ENCODE results near the gene TSC22D4.

GRCh38 chr7:100472854-100473499, 6.0 kb downstream of the TSC22D4 start:
- TF ChIP-seq REST (IDR thresholded peaks at IDR 0.05; ENCODE audit: low read depth, low read length) = no peak
- TF ChIP-seq CTCF (IDR thresholded peaks at IDR 0.05) = no peak
- no peak for TF ChIP-seq RFX5 (IDR thresholded peaks at IDR 0.05; ENCODE audit: low read length)
- TF ChIP-seq POLR2AphosphoS5 (IDR thresholded peaks at IDR 0.05; ENCODE audit: low read depth, low read length) = no peak
- no peak for TF ChIP-seq USF2 (IDR thresholded peaks at IDR 0.05; ENCODE audit: borderline replicate concordance, low read depth, low read length)
- no peak for TF ChIP-seq EP300 (IDR thresholded peaks at IDR 0.05; ENCODE audit: borderline replicate concordance in 1 of 2, low read depth in 1 of 2, low read length in 1 of 2)
